HFFc6 (cell line): ENCODE data around the gene LHX2. TPM values are rescaled to one million over a fixed set of nuclear protein-coding genes. Genes with fewer than 3 reads are reported as not detected.

Source experiments
- DNase-seq: peaks from one replicate; pipeline ENCODE4 v3.0.0-alpha.2; 2018
- H3K27ac Mint-ChIP-seq: 2 replicates; pipeline ENCODE4 v1.8.0; 2020; ENCODE audit warnings: mild to moderate bottlenecking, mixed read lengths
- H3K27me3 Mint-ChIP-seq: 2 replicates; pipeline ENCODE4 v1.8.0; 2021; ENCODE audit warnings: mild to moderate bottlenecking, moderate library complexity, mixed read lengths; ENCODE audit not compliant: insufficient read depth
- H3K36me3 Mint-ChIP-seq: 2 replicates; pipeline ENCODE4 v1.8.0; 2021; ENCODE audit warnings: low read depth, mixed read lengths
- H3K4me1 Mint-ChIP-seq: 2 replicates; pipeline ENCODE4 v1.8.0; 2020; ENCODE audit warnings: low read depth, mixed read lengths
- H3K4me3 Mint-ChIP-seq: 2 replicates; pipeline ENCODE4 v1.8.0; 2020; ENCODE audit warnings: mild to moderate bottlenecking, moderate library complexity, mixed read lengths
- H3K9me3 Mint-ChIP-seq: 2 replicates; pipeline ENCODE4 v1.8.0; 2020; ENCODE audit warnings: mild to moderate bottlenecking, mixed read lengths
- total RNA-seq, 6 experiments: library from RNA; stranded (reverse); fragmentation: NEBNext Ultra II Directional; extraction: Animal tissue kit (Norgen Biotek cat#: 25700); gene quantifications; 2 replicates in 1 of 6; 3 replicates in 5 of 6; pipeline ENCODE4 v1.2.3, GENCODE V29; 2021
- TF ChIP-seq, protein P1 (sequence below): fragments of 200-600 bp; sonication (generic); IDR thresholded peaks from 2 replicates; pipeline ENCODE4 v1.5.0; 2021; ENCODE audit warnings: antibody characterized with exemption, mild to moderate bottlenecking

LHX2 gene
- total RNA-seq, 6 experiments from 2014 or later = not detected

DNA sequence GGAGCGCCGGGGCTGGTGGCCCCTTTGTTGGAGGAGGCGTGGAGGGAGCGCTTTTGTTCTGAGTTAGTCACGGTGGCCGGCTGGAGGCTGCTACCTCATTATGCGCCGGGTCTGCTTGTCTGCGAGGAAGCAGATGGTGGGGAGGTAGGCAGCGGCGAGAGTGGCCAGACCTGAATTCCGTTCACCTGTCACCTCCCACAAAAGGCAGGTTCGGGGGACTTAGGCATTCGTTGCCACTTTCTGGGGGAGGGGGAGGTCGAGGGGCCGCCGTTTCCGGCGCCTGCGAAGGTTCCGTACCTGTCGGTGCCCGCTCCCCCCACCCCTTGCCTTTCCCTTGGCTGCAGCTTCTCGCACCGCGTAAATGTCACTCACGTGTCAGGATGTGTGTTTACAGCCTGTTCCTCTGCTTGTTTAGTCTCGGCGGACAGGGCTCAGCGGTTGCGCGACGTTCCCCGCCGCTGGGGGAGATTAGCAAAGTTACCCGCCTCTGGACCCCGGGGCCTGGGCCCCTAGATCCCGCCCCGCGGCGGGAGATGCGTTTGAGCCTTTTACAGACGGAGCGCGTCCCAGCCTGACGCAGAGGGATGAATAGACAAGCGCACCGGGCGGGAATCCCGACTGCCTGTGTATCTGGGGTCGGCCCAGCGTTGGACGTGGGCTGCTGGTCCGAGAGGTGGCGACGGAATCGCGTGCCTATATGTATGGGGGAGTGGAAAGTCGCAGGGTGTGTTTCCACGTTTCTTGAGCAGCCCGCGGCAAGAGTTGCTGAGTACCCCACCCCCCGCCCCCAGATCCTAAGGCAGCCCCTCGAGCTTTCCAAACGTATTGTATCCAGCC is 2.7 kb upstream of the LHX2 start:
- Mint-ChIP-seq H3K36me3 (no peaks in the 10 kb centered on the region), H3K9me3 (no peaks in the 10 kb centered on the region), H3K4me3 (no peak overlapping the region), H3K27ac (no peak overlapping the region), H3K4me1 (peaks cover 7% of the 10 kb centered on the region; the same call in 1 of the 2 replicates), H3K27me3 (peaks cover 70% of the 10 kb centered on the region)
- no peak for DNase-seq
- TF ChIP-seq, protein P1, sequence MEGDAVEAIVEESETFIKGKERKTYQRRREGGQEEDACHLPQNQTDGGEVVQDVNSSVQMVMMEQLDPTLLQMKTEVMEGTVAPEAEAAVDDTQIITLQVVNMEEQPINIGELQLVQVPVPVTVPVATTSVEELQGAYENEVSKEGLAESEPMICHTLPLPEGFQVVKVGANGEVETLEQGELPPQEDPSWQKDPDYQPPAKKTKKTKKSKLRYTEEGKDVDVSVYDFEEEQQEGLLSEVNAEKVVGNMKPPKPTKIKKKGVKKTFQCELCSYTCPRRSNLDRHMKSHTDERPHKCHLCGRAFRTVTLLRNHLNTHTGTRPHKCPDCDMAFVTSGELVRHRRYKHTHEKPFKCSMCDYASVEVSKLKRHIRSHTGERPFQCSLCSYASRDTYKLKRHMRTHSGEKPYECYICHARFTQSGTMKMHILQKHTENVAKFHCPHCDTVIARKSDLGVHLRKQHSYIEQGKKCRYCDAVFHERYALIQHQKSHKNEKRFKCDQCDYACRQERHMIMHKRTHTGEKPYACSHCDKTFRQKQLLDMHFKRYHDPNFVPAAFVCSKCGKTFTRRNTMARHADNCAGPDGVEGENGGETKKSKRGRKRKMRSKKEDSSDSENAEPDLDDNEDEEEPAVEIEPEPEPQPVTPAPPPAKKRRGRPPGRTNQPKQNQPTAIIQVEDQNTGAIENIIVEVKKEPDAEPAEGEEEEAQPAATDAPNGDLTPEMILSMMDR = no peak

DNA sequence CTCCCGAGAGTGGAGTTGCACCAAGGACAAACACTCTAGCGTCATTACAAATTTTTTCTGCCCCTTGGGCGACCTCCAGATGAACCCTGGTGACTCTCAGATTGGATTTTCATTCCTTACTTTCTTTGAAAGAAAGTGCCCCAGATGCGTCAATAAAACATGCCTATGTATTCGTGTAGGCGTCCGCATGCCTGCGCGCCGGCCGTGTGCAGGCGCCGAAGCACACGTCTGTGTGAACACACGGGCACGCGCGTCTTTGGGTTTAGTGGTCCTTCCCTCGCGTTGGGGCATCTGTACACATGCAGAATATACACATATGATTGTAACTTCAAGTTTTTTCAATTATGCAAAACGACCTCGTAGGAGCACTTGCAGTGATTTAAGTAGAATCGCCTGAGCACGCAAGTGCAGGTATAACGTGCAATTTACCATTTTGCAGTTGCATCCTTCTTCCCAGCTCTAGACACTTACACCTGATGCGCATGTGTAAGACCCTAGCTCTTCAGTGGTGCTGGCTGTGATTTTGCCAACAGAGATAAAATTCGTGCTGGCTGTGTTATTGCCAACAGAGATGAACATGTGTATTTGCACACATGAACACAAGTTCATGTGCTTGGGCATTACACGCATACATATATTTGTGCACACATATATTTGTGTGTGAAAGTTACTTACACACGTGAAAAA is 1.9 kb upstream of the LHX2 start:
- no peak for DNase-seq
- Mint-ChIP-seq H3K27ac (no peak overlapping the region), H3K36me3 (no peaks in the 10 kb centered on the region), H3K9me3 (no peaks in the 10 kb centered on the region), H3K4me1 (peaks cover 7% of the 10 kb centered on the region; the same call in 1 of the 2 replicates), H3K4me3 (no peak overlapping the region), H3K27me3 (peaks cover 71% of the 10 kb centered on the region)
- TF ChIP-seq, protein P1 = no peak

DNA sequence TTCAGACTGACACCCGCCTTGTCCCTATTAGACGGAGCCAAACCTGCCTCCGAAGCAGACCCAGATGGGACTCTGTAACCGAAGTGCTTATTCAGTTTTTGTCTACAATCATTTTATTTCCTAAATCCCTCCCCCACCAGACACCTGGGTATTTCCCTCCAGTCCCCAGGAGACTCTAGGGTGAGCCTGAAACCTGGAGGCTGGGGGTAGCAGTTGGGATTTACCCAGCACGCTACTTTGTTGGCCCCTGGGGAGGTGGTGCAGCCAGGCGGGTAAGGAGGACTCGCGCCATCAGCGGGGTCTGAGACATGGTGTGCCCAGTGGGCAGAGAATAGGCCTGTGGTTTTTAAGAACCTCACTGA is 1.3 kb upstream of the LHX2 start:
- Mint-ChIP-seq H3K4me1 (peaks cover 7% of the 10 kb centered on the region; the same call in 1 of the 2 replicates), H3K27ac (no peak overlapping the region), H3K4me3 (no peak overlapping the region), H3K36me3 (no peaks in the 10 kb centered on the region), H3K27me3 (peaks cover 75% of the 10 kb centered on the region), H3K9me3 (no peaks in the 10 kb centered on the region)
- no peak for DNase-seq
- TF ChIP-seq, protein P1 = no peak

DNA sequence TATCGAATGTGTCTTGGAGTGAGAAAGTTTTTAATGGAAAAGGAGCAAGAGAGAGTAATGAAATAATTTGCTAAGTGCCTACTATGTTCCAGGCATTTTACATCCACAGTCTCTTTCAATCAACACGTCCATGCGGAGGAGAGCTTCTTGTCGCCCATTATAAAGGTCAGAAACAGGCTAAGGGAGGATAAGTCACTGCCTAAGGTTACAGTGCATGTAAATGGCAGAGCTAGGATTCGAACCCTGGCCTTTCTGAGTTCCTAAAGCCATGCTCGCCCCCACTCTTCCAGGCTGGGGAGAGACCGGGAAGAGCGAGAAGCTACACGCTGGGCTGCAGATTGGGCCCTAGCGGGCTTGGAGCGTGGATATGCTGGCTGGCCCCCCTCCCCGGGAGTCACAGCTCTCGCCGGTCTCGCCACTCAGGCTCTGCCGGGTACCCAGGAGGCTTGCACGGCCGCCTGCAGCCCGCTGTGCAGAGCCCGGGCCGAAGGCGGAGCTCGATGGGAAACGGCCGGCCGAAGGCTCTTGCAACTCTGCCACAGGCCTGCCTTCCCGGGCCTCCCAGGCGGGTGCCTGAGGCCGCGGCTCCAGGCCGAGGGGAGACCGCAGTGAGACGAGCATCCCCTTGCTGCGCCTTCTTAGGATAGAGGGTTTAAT is 775 bp upstream of the LHX2 start:
- DNase-seq = no peak
- TF ChIP-seq, protein P1 = no peak
- H3K4me1 Mint-ChIP-seq = peaks cover 7% of the 10 kb centered on the region; the same call in 1 of the 2 replicates
- H3K4me3 Mint-ChIP-seq = no peak overlapping the region
- no peaks in the 10 kb centered on the region for H3K9me3 Mint-ChIP-seq
- peaks cover 75% of the 10 kb centered on the region for H3K27me3 Mint-ChIP-seq
- no peaks in the 10 kb centered on the region for H3K36me3 Mint-ChIP-seq
- no peak overlapping the region for H3K27ac Mint-ChIP-seq

DNA sequence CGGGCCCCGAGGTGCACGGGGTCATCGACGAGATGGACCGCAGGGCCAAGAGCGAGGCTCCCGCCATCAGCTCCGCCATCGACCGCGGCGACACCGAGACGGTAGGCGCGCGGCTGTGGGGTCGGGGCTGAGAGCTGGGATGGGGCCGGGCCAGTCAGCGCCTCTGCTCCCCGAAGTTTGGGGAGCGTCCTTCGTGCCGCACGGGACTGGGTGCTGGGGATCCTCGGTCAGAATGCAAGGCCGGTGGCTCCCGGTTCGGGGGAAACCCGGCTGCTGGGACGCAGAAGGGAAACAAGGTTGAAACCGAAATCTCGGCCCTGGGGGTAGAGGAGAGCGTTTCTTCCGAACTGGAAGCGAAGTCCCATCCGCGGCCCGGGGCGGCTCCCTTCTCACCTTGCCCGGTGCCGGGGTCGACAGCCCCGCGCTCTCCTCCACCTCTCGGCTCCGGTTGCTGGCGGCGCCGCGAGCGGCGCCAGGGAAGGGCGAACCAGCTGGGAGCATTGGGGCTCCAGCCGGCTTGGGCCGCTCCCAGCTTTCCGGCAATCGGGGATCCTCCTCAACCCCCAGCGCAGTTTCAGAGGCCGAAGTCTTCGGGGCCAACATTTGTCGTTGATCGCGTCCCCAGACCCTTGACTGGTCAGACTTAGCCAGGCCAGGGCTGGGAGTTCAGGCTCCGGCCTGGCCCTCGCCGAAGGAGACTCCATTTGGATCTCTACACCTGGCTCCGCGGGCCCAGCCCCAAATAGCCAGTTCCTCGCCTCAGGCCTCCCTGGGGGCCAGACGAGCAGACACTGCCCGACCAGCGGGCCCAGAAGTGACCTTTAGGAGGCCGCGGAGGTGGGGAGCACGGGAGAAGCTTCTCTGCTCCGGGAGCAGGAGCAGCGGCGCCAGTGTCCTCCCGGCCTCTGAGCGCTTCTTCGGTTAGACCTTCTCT is 1.1 kb downstream of the LHX2 start:
- Mint-ChIP-seq H3K9me3 (peaks cover 9% of the 10 kb centered on the region; the same call in 1 of the 2 replicates), H3K4me1 (peaks cover 7% of the 10 kb centered on the region; the same call in 1 of the 2 replicates), H3K4me3 (no peak overlapping the region)

More for the DNA sequence above, 1.1 kb downstream of the LHX2 start:
- TF ChIP-seq, protein P1 = no peak
- H3K36me3 Mint-ChIP-seq = no peaks in the 10 kb centered on the region
- H3K27ac Mint-ChIP-seq = no peak overlapping the region
- H3K27me3 Mint-ChIP-seq = peaks cover 71% of the 10 kb centered on the region
- no peak for DNase-seq
